Suprapubic skin (tissue), 3 donors: Measurements from ENCODE around the gene HUS1.

Experiments used
- POLR2A ChIP-seq, 2 donors: fragments of 450-650 bp; IDR thresholded peaks; one replicate each; pipeline ENCODE4 v1.6.1; 2017; ENCODE audit warnings: antibody characterized with exemption in 2 of 2, mild to moderate bottlenecking in 2 of 2, moderate library complexity in 2 of 2
- TF ChIP-seq, protein P1 (sequence below), 2 donors: fragments of 200-600 bp in 1 of 2; fragments of 450-650 bp in 1 of 2; sonication (generic) in 1 of 2; IDR thresholded peaks; one replicate each; pipeline ENCODE4 v1.5.1; 2016 to 2019; ENCODE audit warnings: antibody characterized with exemption in 2 of 2, mild to moderate bottlenecking in 1 of 2, moderate library complexity in 1 of 2

DNA sequence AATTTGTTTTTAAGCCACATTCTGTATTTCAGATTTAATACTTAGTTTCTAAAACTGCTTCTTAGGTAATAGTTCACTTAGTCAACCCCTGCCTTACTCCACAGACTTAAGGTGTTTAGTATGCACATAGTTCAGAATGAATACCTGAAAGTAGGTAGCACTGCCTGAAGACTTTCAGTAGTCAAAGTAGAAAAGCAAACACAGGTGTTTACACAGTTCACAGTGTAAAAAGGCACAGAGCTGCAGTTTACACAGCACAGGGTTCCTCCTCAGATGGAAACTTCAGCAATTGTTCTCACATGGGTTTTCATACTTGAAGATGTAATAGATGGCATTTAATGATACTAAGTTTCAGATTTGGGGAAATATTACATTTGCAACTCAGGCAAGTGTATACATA is 28.0 kb downstream of the HUS1 start:
- TF ChIP-seq, protein P1, sequence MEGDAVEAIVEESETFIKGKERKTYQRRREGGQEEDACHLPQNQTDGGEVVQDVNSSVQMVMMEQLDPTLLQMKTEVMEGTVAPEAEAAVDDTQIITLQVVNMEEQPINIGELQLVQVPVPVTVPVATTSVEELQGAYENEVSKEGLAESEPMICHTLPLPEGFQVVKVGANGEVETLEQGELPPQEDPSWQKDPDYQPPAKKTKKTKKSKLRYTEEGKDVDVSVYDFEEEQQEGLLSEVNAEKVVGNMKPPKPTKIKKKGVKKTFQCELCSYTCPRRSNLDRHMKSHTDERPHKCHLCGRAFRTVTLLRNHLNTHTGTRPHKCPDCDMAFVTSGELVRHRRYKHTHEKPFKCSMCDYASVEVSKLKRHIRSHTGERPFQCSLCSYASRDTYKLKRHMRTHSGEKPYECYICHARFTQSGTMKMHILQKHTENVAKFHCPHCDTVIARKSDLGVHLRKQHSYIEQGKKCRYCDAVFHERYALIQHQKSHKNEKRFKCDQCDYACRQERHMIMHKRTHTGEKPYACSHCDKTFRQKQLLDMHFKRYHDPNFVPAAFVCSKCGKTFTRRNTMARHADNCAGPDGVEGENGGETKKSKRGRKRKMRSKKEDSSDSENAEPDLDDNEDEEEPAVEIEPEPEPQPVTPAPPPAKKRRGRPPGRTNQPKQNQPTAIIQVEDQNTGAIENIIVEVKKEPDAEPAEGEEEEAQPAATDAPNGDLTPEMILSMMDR (IDR thresholded peaks at IDR 0.05), result no peak
- TF ChIP-seq POLR2A (IDR thresholded peaks at IDR 0.05), result no peak
